SH-SY5Y (cell line): Measurements from ENCODE around the gene DOCK7.

Experiments used
- GATA2 ChIP-seq: IDR thresholded peaks from 2 replicates; pipeline ENCODE4 v1.6.1; 2011; ENCODE audit warnings: mild to moderate bottlenecking, low read depth, low read length
- GATA3 ChIP-seq: IDR thresholded peaks from 2 replicates; pipeline ENCODE4 v1.6.1; 2011; ENCODE audit warnings: low read depth, mild to moderate bottlenecking, low read length, moderate library complexity

GRCh38 chr1:62452951-62453350 is 235.2 kb downstream of the DOCK7 start:
- TF ChIP-seq GATA2 (no peak), GATA3 (no peak)
